Right ventricle myocardium superior (tissue), 1 donor: ENCODE results near the gene FMR1. TPM values are rescaled to one million over a fixed set of nuclear protein-coding genes. Genes with fewer than 3 reads are reported as not detected.

Experiments used
- ATAC-seq: fragments of 200-7000 bp; cut with Tn5 transposase; one replicate; pipeline ENCODE4 v1.9.1; 2020; ENCODE audit warnings: mild to moderate bottlenecking; ENCODE audit not compliant: poor library complexity
- DNase-seq: peaks from one replicate; pipeline ENCODE4 v3.0.0-alpha.2; 2020
- intact Hi-C: fragments of 100-400 bp; cut with DNase I; formaldehyde crosslinking; loops from one replicate; pipeline ENCODE4 v1.11.2; 2022
- total RNA-seq: library from RNA; stranded (reverse); fragmentation: NEBNext Ultra II Directional; extraction: Animal tissue kit (Norgen Biotek cat#: 25700); gene quantifications from one replicate; pipeline ENCODE4 v1.2.1, GENCODE V29; 2021
- donor health status: DM: no; HTN: yes; CAD: no; lungs with severe emphysema.

The FMR1 gene
- total RNA-seq, 1 donor from 2014 or later = 25.7 TPM

GRCh38 chrX:147912093-147912801, 528 bp downstream of the FMR1 start:
- peak; percentile 53 for ATAC-seq
- peak; percentile 38 for DNase-seq
- intact Hi-C loops = no loop called here

DNA sequence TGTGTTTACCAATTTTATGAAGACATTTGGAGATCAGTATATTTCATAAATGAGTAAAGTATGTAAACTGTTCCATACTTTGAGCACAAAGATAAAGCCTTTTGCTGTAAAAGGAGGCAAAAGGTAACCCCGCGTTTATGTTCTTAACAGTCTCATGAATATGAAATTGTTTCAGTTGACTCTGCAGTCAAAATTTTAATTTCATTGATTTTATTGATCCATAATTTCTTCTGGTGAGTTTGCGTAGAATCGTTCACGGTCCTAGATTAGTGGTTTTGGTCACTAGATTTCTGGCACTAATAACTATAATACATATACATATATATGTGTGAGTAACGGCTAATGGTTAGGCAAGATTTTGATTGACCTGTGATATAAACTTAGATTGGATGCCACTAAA, 1.9 kb downstream of the FMR1 start:
- intact Hi-C loops = no loop called here
- DNase-seq = no peak
- no peak for ATAC-seq

DNA sequence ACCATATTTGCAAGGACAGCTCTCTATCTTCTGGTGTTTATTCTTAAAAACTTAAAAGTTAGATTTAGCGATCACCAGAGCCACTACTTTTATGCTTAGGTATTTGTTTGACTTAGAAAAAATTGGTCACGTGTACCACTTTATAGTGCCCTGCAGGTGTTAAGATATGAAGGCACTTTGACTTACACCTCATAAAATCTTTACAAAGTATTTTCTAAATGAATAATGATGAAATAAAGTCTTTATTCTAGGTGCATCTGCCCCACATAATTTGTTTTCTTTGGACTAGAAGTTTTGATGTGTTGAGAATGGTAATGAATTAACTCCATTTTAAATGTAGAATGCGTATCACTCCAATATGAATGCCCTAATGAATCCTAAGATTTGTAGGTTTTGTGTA, 2.9 kb downstream of the FMR1 start:
- no peak for ATAC-seq
- DNase-seq = no peak
- intact Hi-C loops = no loop called here

DNA sequence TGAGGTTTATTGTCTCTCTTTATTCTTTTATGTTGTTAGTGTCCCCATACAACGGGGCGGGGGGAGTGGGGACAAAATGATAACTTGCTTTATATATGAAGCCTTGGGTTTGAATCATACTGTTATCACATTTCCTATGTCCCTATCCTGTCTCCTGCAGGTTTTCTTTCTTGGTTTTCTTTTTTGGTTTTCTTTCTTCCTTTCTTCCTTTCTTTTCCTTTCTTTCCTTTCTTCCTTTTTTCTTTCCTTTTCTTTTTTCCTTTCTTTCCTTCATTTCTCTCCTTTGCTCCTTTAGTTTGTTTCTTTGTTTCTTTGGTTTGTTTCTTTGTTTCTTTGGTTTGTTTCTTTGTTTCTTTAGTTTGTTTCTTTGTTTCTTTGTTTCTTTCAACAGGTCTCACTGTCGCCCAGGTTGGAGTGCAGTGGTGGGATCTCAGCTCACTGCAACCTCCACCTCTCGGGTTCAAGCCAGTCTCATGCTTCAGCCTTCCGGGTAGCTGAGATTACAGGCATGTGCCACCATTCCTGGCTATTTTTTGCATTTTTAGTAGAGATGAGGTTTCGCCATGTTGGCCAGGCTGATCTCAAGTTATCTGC, 4.8 kb downstream of the FMR1 start:
- ATAC-seq = no peak
- DNase-seq = no peak
- intact Hi-C loops = no loop called here

GRCh38 chrX:147917700-147918695, 6.3 kb downstream of the FMR1 start:
- intact Hi-C loops = no loop called here
- no peak for DNase-seq
- ATAC-seq = no peak

DNA sequence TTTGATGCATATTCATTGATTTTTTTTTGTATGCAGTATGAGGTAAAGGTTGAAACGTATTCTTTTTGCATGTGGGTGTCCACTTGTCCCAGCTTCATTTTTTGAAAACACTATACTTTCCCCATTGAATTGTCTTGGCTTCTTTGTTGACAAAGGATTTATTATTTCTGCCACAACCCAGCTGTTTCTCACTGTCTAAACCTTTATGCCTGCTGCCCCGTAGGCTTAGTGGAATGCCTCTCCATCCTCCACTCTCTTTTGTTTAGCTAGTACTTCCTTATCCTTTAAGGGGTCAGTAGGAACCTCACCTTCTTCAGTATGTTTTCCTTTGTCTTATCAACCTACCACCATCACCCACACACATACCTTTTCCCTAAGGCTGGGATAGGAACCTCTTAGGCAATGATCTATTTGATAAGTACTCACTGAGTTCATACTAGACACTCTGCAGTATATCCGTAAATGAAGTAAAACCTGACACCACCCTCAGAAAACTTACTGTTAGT, 8.5 kb downstream of the FMR1 start:
- intact Hi-C loops = no loop called here
- DNase-seq = no peak
- no peak for ATAC-seq

DNA sequence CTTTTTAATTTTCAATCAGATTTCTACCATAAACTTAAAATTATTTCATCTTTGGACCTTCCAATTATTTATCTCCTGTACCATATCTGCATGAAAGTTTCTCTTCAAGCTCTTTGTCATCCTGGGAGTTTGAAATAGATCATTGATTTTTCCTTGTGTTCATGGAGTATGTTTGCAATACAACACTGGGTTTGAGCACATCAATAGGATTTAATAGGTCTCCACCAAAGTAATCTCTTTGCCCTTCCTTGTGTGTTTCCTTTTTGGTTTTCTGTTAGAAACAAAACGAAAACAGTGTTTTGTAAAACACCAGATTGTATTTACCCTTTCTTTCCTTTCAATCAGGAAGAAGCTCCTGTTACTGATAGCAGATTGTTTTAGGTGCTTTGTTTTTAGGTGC, 11.9 kb downstream of the FMR1 start:
- intact Hi-C loops = no loop called here
- no peak for DNase-seq
- no peak for ATAC-seq

DNA sequence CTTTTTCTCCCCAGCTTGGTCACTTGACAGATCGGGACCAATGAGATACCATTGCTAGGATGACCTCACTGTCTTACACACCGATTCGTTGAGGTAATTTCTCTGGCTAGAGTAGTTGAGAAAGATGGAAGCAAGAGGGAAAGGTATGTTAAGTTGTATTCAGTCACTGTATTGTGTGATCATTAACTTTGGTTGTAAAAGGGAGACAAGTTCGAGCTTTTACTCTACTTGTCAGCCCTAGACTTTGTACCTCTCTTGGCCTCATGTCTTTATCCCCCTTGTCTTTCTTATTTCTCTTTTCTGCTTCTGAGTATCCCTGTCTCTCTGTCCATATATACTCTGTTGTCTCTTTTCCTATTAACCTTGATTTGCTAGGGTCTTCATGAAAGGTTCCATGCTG, 15.5 kb downstream of the FMR1 start:
- intact Hi-C loops = no loop called here
- DNase-seq (no peak), ATAC-seq (no peak)

GRCh38 chrX:147933815-147934214, 22.1 kb downstream of the FMR1 start:
- intact Hi-C loops = no loop called here
- ATAC-seq = no peak
- no peak for DNase-seq

DNA sequence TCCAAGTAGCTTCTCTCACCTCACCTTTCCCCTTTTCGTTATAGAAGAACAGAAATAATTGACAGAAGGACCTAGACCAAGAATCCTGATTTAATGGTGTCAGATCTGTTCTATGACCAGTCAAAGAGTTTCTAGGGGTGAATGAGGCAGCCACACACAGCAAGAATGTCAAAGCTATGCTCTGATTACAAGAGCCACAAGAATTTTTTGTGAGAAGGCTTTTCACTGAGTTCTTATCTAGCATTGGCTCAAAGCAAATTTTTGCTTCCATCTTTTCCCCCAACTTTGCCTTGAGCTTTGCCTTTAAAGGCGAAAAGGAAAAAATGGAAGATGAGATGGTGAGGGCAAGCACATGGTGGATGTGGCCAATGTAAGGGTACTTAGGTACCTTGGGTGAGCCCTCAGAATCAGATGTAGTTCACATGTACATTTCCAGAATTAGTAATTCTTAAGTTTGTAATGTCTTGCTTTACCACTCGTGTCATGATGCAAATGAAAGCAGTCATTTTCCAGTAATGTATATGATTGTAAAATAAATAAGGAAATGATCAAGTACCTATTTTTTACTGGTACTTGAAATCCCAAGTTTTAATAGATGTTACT, 23.5 kb downstream of the FMR1 start:
- ATAC-seq (no peak), DNase-seq (no peak)
- intact Hi-C loops = no loop called here

DNA sequence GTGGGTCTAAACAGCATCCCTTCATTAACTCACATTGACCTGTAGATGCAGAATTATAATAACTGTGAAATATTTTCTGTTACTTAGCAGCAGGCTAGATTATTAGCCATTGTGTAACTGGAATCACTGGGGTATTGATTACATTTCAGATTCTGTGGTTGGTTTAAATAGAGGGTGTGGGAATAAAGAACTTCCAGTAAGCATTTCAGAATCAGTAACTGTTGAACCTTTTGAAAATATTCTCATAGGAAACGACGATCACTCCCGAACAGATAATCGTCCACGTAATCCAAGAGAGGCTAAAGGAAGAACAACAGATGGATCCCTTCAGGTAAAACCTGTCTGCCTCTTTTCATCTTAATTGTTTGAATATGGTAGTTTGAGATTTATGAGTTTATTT, 33.6 kb downstream of the FMR1 start:
- intact Hi-C loops = no loop called here
- DNase-seq (no peak), ATAC-seq (no peak)

DNA sequence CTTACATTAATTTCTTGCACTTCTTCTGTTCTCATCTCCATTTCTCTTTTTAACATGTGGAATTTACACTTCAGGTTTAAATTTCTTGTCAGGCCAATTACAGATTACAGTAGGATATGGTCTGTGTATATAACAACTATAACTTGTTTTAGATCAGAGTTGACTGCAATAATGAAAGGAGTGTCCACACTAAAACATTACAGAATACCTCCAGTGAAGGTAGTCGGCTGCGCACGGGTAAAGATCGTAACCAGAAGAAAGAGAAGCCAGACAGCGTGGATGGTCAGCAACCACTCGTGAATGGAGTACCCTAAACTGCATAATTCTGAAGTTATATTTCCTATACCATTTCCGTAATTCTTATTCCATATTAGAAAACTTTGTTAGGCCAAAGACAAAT, 36.8 kb downstream of the FMR1 start:
- DNase-seq (no peak), ATAC-seq (no peak)
- intact Hi-C loops = no loop called here

DNA sequence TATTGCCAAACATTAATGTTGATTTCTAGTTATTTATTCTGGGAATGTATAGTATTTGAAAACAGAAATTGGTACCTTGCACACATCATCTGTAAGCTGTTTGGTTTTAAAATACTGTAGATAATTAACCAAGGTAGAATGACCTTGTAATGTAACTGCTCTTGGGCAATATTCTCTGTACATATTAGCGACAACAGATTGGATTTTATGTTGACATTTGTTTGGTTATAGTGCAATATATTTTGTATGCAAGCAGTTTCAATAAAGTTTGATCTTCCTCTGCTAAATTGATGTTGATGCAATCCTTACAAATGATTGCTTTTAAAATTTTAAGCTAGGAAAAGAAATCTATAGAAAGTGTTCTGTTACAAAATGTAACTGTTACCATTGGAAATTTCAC, 38.6 kb downstream of the FMR1 start:
- DNase-seq = no peak
- no peak for ATAC-seq
- intact Hi-C loops = no loop called here

- ATAC-seq (no peak), DNase-seq (peak; percentile 38)
- intact Hi-C loops = no loop called here
Measured at GRCh38 chrX:147953976-147954375, 42.3 kb downstream of the FMR1 start.

GRCh38 chrX:147957291-147957690, 45.6 kb downstream of the FMR1 start:
- no peak for ATAC-seq
- intact Hi-C loops = no loop called here
- no peak for DNase-seq

GRCh38 chrX:147958291-147958690, 46.6 kb downstream of the FMR1 start:
- ATAC-seq (no peak), DNase-seq (no peak)
- intact Hi-C loops = no loop called here

DNA sequence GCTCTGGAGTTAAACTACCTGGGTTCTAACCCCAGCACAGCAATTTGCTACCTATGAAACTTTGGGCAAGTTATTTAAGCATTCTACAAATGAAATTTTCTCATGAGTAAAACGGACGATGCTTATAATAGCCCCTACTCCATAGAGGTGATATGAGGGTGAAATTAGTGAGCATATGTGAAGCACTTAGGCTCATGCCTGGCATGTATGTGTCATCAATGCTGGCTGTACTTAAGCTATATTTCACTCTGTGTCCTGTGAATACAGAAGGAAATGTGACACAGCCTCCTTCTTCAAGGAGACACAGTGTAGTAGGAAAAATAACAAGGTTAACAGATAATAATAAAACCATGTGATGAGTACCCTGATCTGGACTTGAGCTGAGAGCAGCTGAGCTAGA, 49.0 kb downstream of the FMR1 start:
- ATAC-seq = no peak
- no peak for DNase-seq
- intact Hi-C loops = no loop called here

- ATAC-seq = no peak
- DNase-seq = no peak
- intact Hi-C loops = no loop called here
Measured at GRCh38 chrX:147962476-147962875, 50.8 kb downstream of the FMR1 start.

DNA sequence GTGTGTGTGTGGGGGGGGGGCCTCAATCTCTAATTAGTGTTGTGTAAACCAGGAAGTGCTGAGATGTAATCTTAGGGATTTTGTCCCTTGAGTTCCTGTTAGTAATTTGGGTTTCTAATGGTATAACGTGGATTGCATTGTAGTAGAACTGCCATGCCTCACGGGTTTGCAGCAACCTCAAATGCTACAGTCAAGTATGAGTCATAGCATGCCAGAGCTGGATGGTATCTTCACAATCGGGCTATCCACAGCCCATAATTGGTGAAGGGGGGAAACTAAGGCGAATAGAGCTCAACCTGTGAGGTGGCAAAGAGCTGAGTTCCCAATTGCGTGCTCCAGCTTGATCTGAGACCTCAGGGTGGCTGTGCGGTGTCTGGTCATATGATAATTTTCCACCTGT, 67.2 kb downstream of the FMR1 start:
- ATAC-seq = no peak
- intact Hi-C loops = no loop called here
- no peak for DNase-seq
